NCI-H1930 (cell line): Measurements from ENCODE around the gene SNX5.

ENCODE experiments used
- DNase-seq, 2 experiments: peaks; one replicate each; lab custom pipeline; 2025; lab: John Stamatoyannopoulos, UW

The SNX5 gene

DNA sequence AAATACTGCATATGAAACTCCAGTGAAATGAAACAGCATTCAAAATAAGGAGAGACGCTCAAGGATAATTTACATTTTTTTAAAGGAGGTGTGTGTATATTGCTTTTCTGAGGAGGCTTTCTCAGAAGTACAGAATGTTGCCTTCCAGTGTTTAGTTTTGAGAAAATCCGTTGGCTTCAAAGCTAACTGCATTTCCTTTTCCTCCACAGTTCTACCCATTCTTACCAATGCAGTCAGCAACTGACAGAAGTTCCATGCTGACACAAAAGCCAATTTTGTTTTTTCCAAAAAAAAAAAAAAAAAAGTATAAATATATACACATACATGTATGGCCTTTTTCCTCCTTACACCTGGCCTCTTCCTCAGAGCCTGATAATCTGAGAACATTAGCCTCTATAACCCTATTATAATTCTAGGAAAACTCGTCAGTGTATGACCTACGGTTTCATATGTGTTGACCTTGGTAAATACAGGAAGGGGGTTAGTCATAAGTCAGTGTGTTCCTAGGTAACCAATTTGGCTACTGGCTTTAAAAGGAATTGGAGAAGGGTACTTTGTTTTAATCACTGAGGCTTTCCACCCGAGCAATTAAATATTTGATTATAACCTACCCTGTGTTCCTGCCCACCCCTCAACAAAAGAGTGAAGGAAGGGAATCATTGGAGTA, 24.4 kb upstream of the SNX5 start:
- no peak for DNase-seq

DNA sequence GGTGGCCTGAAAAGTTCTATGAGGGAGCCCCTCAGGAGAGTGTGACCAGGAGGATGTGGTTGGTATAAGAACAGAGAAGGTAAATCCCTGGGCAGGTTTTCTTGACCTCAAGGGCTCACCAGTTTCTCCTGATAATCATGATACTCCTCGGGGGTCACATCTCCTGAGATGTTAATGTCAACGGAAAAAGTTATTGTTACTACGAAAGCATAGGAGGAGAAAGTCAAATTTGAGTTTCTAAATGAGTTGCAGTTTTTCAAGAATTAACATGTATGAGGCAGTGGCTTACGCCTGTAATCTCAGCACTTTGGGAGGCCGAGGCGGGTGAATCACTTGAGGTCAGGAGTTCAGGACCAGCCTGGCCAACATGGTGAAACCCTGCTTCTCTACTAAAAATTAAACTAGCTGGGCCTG, 23.6 kb upstream of the SNX5 start:
- DNase-seq: no peak

- no peak for DNase-seq
Observed at GRCh38 chr20:17990278-17990972, 21.8 kb upstream of the SNX5 start.

DNA sequence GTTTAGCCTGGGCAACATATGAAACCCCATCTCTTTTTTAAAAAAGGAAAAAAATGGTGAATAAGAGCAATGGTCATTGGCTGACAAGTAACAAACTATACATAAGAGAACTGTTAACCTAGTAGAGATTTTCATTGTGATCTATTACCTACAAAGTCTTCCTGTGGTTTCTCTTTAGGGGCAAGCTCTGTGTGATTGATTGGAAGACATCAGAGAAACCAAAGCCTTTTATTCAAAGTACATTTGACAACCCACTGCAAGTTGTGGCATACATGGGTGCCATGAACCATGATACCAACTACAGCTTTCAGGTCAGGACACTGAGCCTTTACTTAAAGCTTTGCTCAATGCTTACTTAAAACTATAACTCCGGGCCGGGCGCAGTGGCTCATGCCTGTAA, 19.4 kb upstream of the SNX5 start:
- no peak for DNase-seq

GRCh38 chr20:17985388-17986018, 16.9 kb upstream of the SNX5 start:
- DNase-seq: no peak

DNA sequence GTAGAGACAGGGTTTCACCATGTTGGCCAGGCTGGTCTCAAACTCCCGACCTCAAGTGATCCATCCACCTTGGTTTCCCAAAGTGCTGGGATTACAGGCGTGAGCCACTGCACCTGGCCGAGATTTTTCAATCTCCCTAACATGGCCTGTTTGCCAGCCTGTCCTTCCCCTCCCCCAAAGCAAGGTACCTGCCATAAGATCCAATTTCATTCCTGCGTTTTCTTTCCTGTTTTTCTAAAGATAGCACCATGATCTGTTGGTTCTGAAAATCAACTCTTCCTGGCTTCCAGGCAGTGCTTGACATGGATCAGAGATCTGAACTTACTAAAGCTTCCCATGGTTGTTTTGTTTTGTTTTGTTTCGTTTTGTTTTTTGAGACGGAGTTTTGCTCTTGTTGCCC, 7.7 kb upstream of the SNX5 start:
- no peak for DNase-seq

GRCh38 chr20:17972121-17972520, 3.5 kb upstream of the SNX5 start:
- no peak for DNase-seq

DNA sequence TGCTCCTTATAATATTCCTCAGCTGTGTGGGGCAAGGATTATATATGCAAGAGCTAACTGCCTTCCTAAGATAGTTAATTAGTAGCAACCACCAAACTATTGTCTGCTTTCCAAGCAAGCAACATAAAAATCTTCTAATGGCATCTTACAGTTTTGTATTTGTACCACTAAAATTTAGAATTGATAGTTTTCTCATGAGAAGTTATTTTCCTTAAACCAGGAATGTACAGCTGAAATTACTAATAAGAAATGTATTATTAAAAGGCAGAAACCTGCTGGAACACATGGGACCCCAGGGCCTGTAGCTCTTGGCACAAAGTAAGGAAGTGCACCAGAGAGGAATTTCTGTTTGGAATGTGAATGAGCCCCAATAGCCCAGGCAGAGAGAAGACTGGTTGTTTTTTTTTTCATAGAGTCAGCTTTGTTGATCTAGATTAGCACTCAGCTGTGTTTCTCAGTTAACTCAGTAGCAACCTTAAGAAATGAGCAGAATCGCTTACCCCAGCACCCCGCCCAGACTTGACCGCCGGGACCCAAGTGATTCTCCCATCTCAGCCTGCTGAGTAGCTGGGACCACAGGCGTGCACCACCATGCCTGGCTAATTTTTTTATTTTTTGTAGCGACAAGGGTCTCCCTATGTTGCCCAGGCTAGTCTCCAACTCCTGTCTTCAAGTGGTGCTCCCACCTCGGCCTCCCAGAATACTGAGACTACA, 2.9 kb upstream of the SNX5 start:
- DNase-seq: no peak

DNA sequence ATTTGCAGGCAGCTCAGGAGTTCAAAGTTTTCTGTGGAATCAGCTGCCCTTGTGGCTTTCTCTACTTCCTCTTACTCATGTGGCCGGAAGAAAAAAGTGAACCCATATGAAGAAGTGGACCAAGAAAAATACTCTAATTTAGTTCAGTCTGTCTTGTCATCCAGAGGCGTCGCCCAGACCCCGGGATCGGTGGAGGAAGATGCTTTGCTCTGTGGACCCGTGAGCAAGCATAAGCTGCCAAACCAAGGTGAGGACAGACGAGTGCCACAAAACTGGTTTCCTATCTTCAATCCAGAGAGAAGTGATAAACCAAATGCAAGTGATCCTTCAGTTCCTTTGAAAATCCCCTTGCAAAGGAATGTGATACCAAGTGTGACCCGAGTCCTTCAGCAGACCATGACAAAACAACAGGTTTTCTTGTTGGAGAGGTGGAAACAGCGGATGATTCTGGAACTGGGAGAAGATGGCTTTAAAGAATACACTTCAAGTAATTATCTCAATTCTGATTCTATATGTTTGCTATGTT, 1.4 kb upstream of the SNX5 start:
- no peak for DNase-seq

DNA sequence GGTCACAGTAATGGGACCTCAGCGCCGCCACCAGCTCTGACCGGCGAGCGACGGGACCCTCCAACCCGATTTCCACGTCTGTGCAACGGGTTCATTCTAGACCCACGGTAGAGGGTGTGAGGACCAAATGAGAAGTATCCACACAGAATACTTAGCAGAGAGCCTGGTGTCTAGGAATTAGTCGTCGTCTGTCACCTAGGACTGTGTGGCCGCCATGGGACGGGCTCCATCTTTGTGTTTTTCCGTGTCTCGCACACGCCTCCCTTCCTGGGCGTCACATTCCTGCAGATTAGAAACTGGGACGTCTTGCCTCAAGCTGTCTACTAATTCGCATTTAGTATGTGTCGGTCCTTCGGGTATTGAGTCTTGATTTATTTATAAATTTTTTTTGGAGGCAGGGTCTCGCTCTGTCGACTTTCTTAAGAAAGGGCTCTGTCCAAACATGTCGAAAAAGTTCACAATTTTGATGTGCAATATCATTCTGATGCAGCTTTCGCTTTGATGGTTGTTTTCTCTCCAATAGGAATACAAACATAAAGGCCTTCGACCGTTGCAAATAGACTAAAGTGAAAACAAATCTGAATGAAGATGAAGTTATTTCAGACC, 787 bp upstream of the SNX5 start:
- no peak for DNase-seq

DNA sequence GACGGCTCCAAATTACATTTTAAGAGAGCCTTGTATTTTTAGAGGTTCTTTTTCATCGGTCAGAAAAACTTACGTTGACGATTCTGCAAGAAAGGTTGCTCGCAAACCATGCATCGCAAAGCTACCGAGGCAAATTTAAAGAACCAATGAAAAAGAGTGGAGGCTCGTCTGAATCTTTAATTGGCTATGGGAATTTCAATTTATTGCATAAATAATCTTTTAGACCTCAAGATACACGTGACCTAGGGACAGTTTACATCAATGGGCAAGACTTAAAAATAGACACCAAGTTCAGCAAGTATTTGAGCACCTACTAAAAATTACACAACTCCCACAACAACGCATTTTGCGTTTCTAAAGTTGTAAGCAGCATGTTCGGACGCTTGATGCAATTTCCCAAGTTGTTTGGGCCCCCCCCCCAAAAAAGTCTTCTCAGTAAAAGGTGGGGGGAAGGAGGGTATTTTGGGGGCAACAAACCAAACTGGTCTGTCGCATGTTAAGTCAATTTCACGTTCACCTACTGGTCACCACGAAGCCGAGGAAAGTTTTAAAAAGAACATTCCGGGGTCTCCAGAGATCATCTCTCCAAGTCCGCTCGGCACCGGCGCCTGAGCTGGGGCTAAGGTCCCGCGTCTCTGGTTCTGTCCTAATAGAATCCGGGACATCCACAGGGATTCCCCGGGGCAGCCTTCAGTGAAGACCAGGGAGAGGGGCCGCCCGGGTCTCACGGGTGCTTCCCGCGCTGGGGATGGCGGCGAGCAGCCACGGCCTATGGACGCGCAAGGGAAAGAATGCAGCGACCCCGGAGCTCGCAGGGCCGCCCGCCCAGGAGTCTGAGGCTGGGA, 851 bp downstream of the SNX5 start:
- DNase-seq: no peak

- DNase-seq: no peak
Observed at GRCh38 chr20:17966432-17967310, 1.9 kb downstream of the SNX5 start.

DNA sequence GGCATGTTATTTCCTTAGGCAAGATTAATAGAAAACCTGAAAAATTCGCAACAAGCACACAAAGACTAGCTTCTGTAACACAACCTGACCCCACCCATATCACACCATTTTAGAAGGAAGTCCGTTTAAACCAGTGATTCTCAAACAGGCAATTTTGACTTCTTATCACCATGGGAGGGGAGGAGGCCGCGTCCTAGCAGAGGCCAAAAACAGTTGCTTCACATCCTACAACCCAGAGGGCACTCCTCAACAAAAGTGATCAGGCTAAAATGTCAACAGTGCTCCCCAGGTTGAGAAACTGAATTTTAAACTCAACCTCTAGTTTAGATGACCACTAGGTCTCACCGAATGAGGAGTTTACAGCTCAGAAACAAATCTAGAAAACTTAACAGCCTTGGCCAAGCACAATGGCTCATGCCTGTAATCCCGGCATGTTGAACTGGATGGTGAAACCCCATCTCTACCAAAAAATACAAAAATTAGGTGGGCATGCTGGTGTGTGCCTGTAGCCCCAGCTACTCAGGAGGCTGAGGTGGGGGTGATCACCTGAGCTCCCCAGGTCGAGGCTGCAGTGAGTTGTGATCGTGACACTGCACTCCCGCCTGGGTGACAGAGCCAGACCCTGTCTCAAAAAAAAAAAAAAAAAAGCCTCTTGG, 3.4 kb downstream of the SNX5 start:
- DNase-seq: no peak

DNA sequence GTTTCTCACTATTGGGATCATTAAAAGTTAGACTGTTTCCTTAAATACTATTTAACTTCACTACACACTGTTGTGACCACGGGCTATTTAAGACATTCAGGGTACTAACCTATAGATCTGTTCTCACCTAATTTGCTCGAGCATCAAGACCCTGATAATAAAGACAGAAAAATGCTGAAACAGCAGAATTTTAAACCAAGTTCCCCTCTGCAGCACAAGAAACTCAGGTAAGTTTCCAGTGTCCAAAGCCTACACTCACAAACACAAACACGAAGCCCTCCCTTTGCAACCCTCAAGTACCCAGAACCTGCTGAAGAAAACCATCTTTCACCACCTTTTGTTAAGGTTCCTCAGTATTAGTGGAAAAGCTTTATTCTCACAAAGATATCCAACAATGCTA, 4.0 kb downstream of the SNX5 start:
- DNase-seq: no peak

DNA sequence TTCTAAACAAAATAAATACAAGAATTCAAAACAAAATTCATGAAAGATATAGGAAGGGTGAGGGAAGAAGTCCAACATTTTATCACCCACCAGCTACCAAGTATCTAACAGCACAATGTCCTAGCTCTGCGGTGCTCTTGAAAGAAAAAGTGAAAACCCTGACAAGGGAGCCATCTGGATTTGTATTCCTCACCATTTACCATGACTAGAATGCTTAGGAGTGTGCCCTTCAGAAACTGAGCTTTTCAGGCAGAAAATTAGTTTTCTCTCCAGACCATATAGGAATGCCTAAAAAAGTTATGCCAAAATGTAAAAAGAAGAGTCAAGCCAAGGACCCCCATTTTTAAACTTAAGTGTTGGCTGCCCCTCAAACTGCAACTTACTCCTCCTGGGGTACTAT, 4.5 kb downstream of the SNX5 start:
- DNase-seq: no peak

DNA sequence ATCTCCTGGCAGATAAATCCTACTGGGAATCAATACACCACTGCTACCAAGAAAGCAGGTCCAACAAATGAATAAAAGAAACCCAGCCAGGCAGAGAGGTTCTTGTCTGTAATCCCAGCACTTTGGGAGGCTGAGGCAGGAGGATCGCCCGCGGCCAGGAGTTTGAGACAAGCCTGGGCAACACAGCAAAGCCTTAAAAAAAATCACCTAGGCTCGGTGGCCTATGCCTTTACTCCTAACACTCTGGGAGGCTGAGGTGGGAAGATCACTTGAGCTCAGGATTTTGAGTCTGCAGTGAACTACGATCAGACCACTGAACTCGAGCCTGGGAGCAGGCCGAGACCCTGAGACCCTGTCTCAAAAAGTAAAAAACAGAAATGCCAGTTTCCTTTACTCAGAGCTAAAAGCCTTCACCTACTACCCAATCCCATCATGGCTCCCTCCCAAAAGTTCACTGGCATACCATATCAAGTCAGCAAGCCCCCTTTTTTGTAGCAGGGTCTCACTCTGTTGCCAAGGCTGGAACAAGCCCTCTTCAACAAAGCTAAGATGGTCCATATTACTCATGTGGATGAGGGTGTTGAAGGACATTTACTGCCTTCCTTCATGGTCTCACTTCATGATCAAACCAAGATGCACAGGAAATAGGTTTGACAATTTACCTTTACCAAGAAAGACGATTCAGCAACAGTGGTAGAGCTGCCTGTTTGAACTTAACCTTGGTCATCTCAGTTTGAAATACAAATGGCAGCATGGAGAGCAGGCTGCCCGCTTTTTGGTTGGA, 5.3 kb downstream of the SNX5 start:
- no peak for DNase-seq

DNA sequence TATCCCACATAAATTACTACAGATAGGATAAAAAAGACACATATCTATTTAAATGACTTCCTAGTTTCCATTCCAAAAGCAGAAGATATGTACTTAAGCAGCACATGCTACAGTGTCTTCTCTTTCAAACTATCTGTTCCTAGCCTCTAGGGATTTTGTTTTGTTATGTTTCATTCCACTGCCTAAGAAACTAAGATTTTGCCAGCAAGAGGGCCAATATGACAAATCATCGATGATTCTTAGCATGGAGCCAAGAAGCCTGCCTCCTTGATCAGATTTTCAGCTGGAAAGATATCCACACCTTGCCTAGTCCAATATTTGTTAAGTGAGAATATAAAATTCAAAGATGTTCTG, 7.0 kb downstream of the SNX5 start:
- DNase-seq: no peak

DNA sequence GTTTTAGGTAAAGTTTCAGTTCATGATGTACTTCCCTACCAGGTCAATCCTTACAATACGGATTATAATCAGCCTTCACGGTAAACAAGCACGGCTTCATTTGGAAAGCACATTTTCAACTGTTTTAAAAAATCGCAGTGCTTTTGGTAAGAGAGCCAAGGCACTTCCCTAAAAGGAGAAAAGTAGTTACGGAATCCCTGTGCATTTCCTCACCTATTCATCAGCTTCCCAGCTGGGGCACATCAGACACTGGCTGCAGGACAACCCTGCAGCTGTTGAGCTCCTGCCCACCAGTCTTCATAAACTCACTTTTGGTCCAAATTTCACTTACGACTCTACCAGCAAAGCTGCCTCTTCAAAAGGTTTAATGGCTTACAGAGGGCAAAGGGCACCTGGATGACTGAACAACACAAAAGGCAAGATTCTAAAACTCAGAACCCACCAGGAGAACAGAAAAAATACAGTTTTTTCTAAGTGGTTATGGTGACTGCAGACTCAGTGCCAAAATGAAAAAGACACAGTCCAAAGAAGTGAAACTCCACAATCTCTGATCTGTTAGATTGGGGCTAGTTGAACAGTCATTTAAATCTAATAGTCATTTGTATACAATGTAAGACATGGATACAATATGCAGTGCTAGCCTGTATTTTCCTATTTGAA, 7.5 kb downstream of the SNX5 start:
- no peak for DNase-seq
